ENCODE data around the gene OCA2.

GRCh38 chr15:28117432-28117990, 18.4 kb upstream of the OCA2 start:
- TF ChIP-seq, protein P1, sequence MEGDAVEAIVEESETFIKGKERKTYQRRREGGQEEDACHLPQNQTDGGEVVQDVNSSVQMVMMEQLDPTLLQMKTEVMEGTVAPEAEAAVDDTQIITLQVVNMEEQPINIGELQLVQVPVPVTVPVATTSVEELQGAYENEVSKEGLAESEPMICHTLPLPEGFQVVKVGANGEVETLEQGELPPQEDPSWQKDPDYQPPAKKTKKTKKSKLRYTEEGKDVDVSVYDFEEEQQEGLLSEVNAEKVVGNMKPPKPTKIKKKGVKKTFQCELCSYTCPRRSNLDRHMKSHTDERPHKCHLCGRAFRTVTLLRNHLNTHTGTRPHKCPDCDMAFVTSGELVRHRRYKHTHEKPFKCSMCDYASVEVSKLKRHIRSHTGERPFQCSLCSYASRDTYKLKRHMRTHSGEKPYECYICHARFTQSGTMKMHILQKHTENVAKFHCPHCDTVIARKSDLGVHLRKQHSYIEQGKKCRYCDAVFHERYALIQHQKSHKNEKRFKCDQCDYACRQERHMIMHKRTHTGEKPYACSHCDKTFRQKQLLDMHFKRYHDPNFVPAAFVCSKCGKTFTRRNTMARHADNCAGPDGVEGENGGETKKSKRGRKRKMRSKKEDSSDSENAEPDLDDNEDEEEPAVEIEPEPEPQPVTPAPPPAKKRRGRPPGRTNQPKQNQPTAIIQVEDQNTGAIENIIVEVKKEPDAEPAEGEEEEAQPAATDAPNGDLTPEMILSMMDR (IDR thresholded peaks at IDR 0.05) = no peak
- no peak for TF ChIP-seq POLR2A (IDR thresholded peaks at IDR 0.05)
